ENCODE measurements around the gene FARS2. TPM values are rescaled to one million over a fixed set of nuclear protein-coding genes. Genes with fewer than 3 reads are reported as not detected.

Gene FARS2
- total RNA-seq, 1 experiment from 2014 or later: 15.0 TPM

GRCh38 chr6:5763871-5764270 lies 502.6 kb downstream of the FARS2 start:
- ATAC-seq (no peak; the same call in 1 of the 2 replicates), DNase-seq (ENCODE audit: low spot score) (no peak)
- ChIA-PET POLR2A (no interaction called here), CTCF (interaction anchor here (0.5 to 2.4 kb wide), 3 partner anchors 17 to 348 kb away, joined by 3 to 21 read pairs (median 4); no protein-coding TSS in a partner anchor)
- Mint-ChIP-seq H3K9me3 (peaks cover 22% of the 10 kb centered on the region), H3K27me3 (ENCODE audit: low read depth) (no peaks in the 10 kb centered on the region), H3K27ac (no peak overlapping the region), H3K4me3 (no peak overlapping the region), H3K4me1 (peaks cover 5% of the 10 kb centered on the region), H3K36me3 (peaks cover 17% of the 10 kb centered on the region)
- TF ChIP-seq MAX (CRISPR knock-in tag; IDR thresholded peaks at IDR 0.05) (no peak), GABPB1 (CRISPR knock-in tag; IDR thresholded peaks at IDR 0.05) (no peak), ETV6 (CRISPR knock-in tag; IDR thresholded peaks at IDR 0.05) (no peak), ZNF512 (CRISPR knock-in tag; IDR thresholded peaks at IDR 0.05; ENCODE audit: borderline replicate concordance) (no peak), ZNF423 (CRISPR knock-in tag; IDR thresholded peaks at IDR 0.05) (no peak), FOXJ3 (CRISPR knock-in tag; IDR thresholded peaks at IDR 0.05; ENCODE audit: borderline replicate concordance) (no peak), PREB (CRISPR knock-in tag; IDR thresholded peaks at IDR 0.05; ENCODE audit: borderline replicate concordance) (no peak), ESRRA (CRISPR knock-in tag; IDR thresholded peaks at IDR 0.05; ENCODE audit: borderline replicate concordance) (no peak), ZMAT4 (CRISPR knock-in tag; IDR thresholded peaks at IDR 0.05) (no peak), MYBL2 (CRISPR knock-in tag; IDR thresholded peaks at IDR 0.05) (no peak), MXD4 (CRISPR knock-in tag; IDR thresholded peaks at IDR 0.05; ENCODE audit: borderline replicate concordance) (no peak)

GRCh38 chr6:5764401-5764955 lies 503.2 kb downstream of the FARS2 start:
- ChIA-PET POLR2A (no interaction called here), CTCF (interaction anchor here (0.5 to 2.4 kb wide), 3 partner anchors 18 to 349 kb away, joined by 4 to 21 read pairs (median 5); no protein-coding TSS in a partner anchor)
- no peak for TF ChIP-seq ZNF232 (CRISPR knock-in tag; IDR thresholded peaks at IDR 0.05)
- no peak for TF ChIP-seq GABPB1 (CRISPR knock-in tag; IDR thresholded peaks at IDR 0.05)
- no peak for TF ChIP-seq CREM (CRISPR knock-in tag; IDR thresholded peaks at IDR 0.05)
- TF ChIP-seq ZMAT4 (CRISPR knock-in tag; IDR thresholded peaks at IDR 0.05): no peak
- no peak for TF ChIP-seq ZBTB43 (CRISPR knock-in tag; IDR thresholded peaks at IDR 0.05)
- no peak for TF ChIP-seq ARID4B (CRISPR knock-in tag; IDR thresholded peaks at IDR 0.05; ENCODE audit: borderline replicate concordance)
- no peak for TF ChIP-seq ESRRA (CRISPR knock-in tag; IDR thresholded peaks at IDR 0.05; ENCODE audit: borderline replicate concordance)
- no peak for TF ChIP-seq NFYB (CRISPR knock-in tag; conservative IDR thresholded peaks at IDR 0.05; ENCODE audit: low read depth)
- no peak for TF ChIP-seq ZNF512 (CRISPR knock-in tag; IDR thresholded peaks at IDR 0.05; ENCODE audit: borderline replicate concordance)
- no peak for TF ChIP-seq PRDM15 (CRISPR knock-in tag; IDR thresholded peaks at IDR 0.05)
- no peaks in the 10 kb centered on the region for H3K27me3 Mint-ChIP-seq (ENCODE audit: low read depth)
- H3K4me1 Mint-ChIP-seq: peaks cover 5% of the 10 kb centered on the region
- H3K4me3 Mint-ChIP-seq: no peak overlapping the region
- H3K36me3 Mint-ChIP-seq: peaks cover 22% of the 10 kb centered on the region
- H3K9me3 Mint-ChIP-seq: peaks cover 28% of the 10 kb centered on the region
- H3K27ac Mint-ChIP-seq: no peak overlapping the region
- ATAC-seq: no peak
- DNase-seq (ENCODE audit: low spot score): no peak

Data from WTC11 (cell line).